ENCODE data around the gene FRYL.

- TF ChIP-seq CTCF (IDR thresholded peaks at IDR 0.05) (no peak), POLR2A (IDR thresholded peaks at IDR 0.05) (no peak)
These were observed 226.4 kb downstream of the FRYL start for GRCh38 chr4:48553720-48554119.
